ENCODE measurements around the gene ADGRA1. TPM values are rescaled to one million over a fixed set of nuclear protein-coding genes. Genes with fewer than 3 reads are reported as not detected.

ADGRA1 gene
- total RNA-seq, 1 experiment from 2014 or later, result not detected

GRCh38 chr10:133176546-133176945 is 88.8 kb downstream of the ADGRA1 start:
- ATAC-seq (no peak), DNase-seq (no peak)
- Histone ChIP-seq H3K9me2 (replicated peaks; ENCODE audit: low read length) (no peaks in the 10 kb centered on the region), H3K36me3 (ENCODE audit: low read depth, low read length) (no peaks in the 10 kb centered on the region), H3K9me3 (ENCODE audit: low read length) (no peaks in the 10 kb centered on the region), H2AFZ (ENCODE audit: low read length) (no peak overlapping the region), H3K4me3 (ENCODE audit: low read length) (no peak overlapping the region), H3K27me3 (ENCODE audit: low read length) (peaks cover 43% of the 10 kb centered on the region), H3K4me1 (ENCODE audit: insufficient read depth, low read length) (no peaks in the 10 kb centered on the region), H3K79me2 (ENCODE audit: low read length) (no peaks in the 10 kb centered on the region), H3K27ac (ENCODE audit: low read length) (no peak overlapping the region), H3K4me2 (ENCODE audit: low read length) (no peak overlapping the region), H4K20me1 (ENCODE audit: low read length) (no peaks in the 10 kb centered on the region), H3K9ac (ENCODE audit: low read length) (no peak overlapping the region), H3F3A (ENCODE audit: low read length, unreplicated experiment) (no peaks in the 10 kb centered on the region)
- intact Hi-C loops (cut with micrococcal nuclease), result no loop called here
- no TSS peak for BruUV-seq (replicated peaks)
- no peak for TF ChIP-seq EZH2 (IDR thresholded peaks at IDR 0.05; ENCODE audit: low read length, unreplicated experiment)
- no peak for TF ChIP-seq CTCF (conservative IDR thresholded peaks at IDR 0.05; ENCODE audit: low read depth, low read length)
- TF ChIP-seq EZH2phosphoT487 (IDR thresholded peaks at IDR 0.05; ENCODE audit: borderline replicate concordance, low read length), result no peak
- ChIA-PET CTCF (no interaction called here), POLR2A (ENCODE audit: unreplicated experiment) (no interaction called here)

GRCh38 chr10:133177380-133178157 is 89.8 kb downstream of the ADGRA1 start:
- POLR2A ChIA-PET (ENCODE audit: unreplicated experiment), result no interaction called here
- no peak overlapping the region for H2AFZ ChIP-seq (ENCODE audit: low read length)
- peaks cover 46% of the 10 kb centered on the region for H3K27me3 ChIP-seq (ENCODE audit: low read length)
- intact Hi-C loops (cut with micrococcal nuclease), result no loop called here
- no peak overlapping the region for H3K4me2 ChIP-seq (ENCODE audit: low read length)
- no peaks in the 10 kb centered on the region for H3F3A ChIP-seq (ENCODE audit: low read length, unreplicated experiment)
- DNase-seq (no peak), ATAC-seq (no peak)
- no peaks in the 10 kb centered on the region for H3K9me3 ChIP-seq (ENCODE audit: low read length)
- H3K4me3 ChIP-seq (ENCODE audit: low read length), result no peak overlapping the region
- no peaks in the 10 kb centered on the region for H3K9me2 ChIP-seq (replicated peaks; ENCODE audit: low read length)
- H3K36me3 ChIP-seq (ENCODE audit: low read depth, low read length), result no peaks in the 10 kb centered on the region
- TF ChIP-seq EZH2 (IDR thresholded peaks at IDR 0.05; ENCODE audit: low read length, unreplicated experiment) (no peak), CTCF (conservative IDR thresholded peaks at IDR 0.05; ENCODE audit: low read depth, low read length) (no peak), EZH2phosphoT487 (IDR thresholded peaks at IDR 0.05; ENCODE audit: borderline replicate concordance, low read length) (no peak)
- CTCF ChIA-PET, result no interaction called here
- BruUV-seq (replicated peaks), result no TSS peak
- H4K20me1 ChIP-seq (ENCODE audit: low read length), result no peaks in the 10 kb centered on the region
- H3K9ac ChIP-seq (ENCODE audit: low read length), result no peak overlapping the region
- no peaks in the 10 kb centered on the region for H3K4me1 ChIP-seq (ENCODE audit: insufficient read depth, low read length)
- H3K79me2 ChIP-seq (ENCODE audit: low read length), result no peaks in the 10 kb centered on the region
- no peak overlapping the region for H3K27ac ChIP-seq (ENCODE audit: low read length)

GRCh38 chr10:133178357-133179127 is 90.8 kb downstream of the ADGRA1 start:
- ChIA-PET CTCF (no interaction called here), POLR2A (ENCODE audit: unreplicated experiment) (no interaction called here)
- H3K4me3 ChIP-seq (ENCODE audit: low read length), result no peak overlapping the region
- H2AFZ ChIP-seq (ENCODE audit: low read length), result no peak overlapping the region
- H3K27me3 ChIP-seq (ENCODE audit: low read length), result peaks cover 53% of the 10 kb centered on the region
- H3K79me2 ChIP-seq (ENCODE audit: low read length), result no peaks in the 10 kb centered on the region
- H3K4me2 ChIP-seq (ENCODE audit: low read length), result no peak overlapping the region
- ATAC-seq, result no peak
- H3K9me2 ChIP-seq (replicated peaks; ENCODE audit: low read length), result no peaks in the 10 kb centered on the region
- H3K27ac ChIP-seq (ENCODE audit: low read length), result no peak overlapping the region
- DNase-seq, result no peak
- no peak overlapping the region for H3K9ac ChIP-seq (ENCODE audit: low read length)
- TF ChIP-seq CTCF (conservative IDR thresholded peaks at IDR 0.05; ENCODE audit: low read depth, low read length) (no peak), EZH2 (IDR thresholded peaks at IDR 0.05; ENCODE audit: low read length, unreplicated experiment) (no peak), EZH2phosphoT487 (IDR thresholded peaks at IDR 0.05; ENCODE audit: borderline replicate concordance, low read length) (no peak)
- no peaks in the 10 kb centered on the region for H3F3A ChIP-seq (ENCODE audit: low read length, unreplicated experiment)
- H3K9me3 ChIP-seq (ENCODE audit: low read length), result no peaks in the 10 kb centered on the region
- no peaks in the 10 kb centered on the region for H3K36me3 ChIP-seq (ENCODE audit: low read depth, low read length)
- no peaks in the 10 kb centered on the region for H3K4me1 ChIP-seq (ENCODE audit: insufficient read depth, low read length)
- no peaks in the 10 kb centered on the region for H4K20me1 ChIP-seq (ENCODE audit: low read length)
- intact Hi-C loops (cut with micrococcal nuclease), result no loop called here
- no TSS peak for BruUV-seq (replicated peaks)

Measured in PC-3 (cell line).